ENCODE measurements around the gene PAQR7.

The PAQR7 gene

DNA sequence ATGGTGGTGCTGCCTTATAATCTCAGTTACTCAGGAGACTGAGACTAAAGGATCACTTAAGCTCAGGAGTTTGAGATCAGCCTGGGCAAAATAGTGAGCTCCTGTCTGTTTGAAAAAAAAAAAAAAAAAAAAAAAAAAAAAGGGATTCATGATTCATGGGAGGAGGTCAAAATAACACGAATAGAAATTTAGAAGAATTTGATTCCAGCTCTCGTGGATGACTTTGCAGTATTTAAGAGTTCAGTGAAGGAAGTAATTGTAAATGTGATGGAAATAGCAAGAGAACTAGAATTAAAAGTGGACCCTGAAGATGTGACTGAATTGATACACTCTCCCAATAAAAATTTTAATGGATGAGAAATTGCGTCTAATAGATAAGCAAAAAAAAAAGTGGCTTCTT lies 32.0 kb downstream of the PAQR7 start:
- TF ChIP-seq MAX (IDR thresholded peaks at IDR 0.05) (no peak), FOXM1 (IDR thresholded peaks at IDR 0.05; ENCODE audit: borderline replicate concordance, low read depth) (no peak)

- no peak for TF ChIP-seq MAX (IDR thresholded peaks at IDR 0.05)
- no peak for TF ChIP-seq CREB1 (IDR thresholded peaks at IDR 0.05; ENCODE audit: low read depth)
- TF ChIP-seq RAD21 (IDR thresholded peaks at IDR 0.05; ENCODE audit: low read depth): peak; percentile 59
- TF ChIP-seq TAF1 (IDR thresholded peaks at IDR 0.05; ENCODE audit: low read depth): no peak
Observed at GRCh38 chr1:25837262-25837875, 38.1 kb downstream of the PAQR7 start.

- TF ChIP-seq CEBPB (IDR thresholded peaks at IDR 0.05) (no peak), MAX (IDR thresholded peaks at IDR 0.05) (no peak), FOXM1 (IDR thresholded peaks at IDR 0.05; ENCODE audit: borderline replicate concordance, low read depth) (no peak), YY1 (IDR thresholded peaks at IDR 0.05; ENCODE audit: low read depth) (no peak), TCF12 (IDR thresholded peaks at IDR 0.05; ENCODE audit: low read depth) (no peak), REST (IDR thresholded peaks at IDR 0.05; ENCODE audit: low read depth) (no peak)
- TF ChIP-seq, protein P1, sequence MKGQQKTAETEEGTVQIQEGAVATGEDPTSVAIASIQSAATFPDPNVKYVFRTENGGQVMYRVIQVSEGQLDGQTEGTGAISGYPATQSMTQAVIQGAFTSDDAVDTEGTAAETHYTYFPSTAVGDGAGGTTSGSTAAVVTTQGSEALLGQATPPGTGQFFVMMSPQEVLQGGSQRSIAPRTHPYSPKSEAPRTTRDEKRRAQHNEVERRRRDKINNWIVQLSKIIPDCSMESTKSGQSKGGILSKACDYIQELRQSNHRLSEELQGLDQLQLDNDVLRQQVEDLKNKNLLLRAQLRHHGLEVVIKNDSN (IDR thresholded peaks at IDR 0.05): no peak
Observed at GRCh38 chr1:25836695-25837094, 38.8 kb downstream of the PAQR7 start.

DNA sequence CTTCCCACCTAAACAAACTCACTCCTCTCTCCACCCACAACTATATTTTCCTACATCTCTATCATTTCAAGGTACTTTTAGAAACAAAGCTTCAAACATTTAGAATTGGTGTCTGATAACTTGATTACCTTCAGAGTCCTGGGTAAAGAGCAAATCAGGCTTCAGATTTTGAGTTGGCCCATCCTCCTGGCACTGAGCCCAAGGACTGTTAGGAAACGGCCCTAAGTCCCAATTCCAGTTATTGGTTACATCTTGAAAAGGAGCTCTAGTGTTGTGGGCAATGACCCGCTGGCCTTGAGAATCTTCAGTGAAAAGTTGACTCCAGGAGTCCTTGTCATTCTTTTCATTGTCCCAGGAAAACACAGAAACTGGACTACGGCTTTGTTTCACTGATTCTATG lies 40.6 kb downstream of the PAQR7 start:
- no peak for TF ChIP-seq CREB1 (IDR thresholded peaks at IDR 0.05; ENCODE audit: low read depth)
- TF ChIP-seq, protein P1 (IDR thresholded peaks at IDR 0.05): no peak
- no peak for TF ChIP-seq EP300 (IDR thresholded peaks at IDR 0.05; ENCODE audit: borderline replicate concordance)
- no peak for TF ChIP-seq NFIC (IDR thresholded peaks at IDR 0.05)
- TF ChIP-seq CEBPB (IDR thresholded peaks at IDR 0.05): no peak
- no peak for TF ChIP-seq EGR1 (IDR thresholded peaks at IDR 0.05)
- no peak for TF ChIP-seq FOXM1 (IDR thresholded peaks at IDR 0.05; ENCODE audit: borderline replicate concordance, low read depth)
- no peak for TF ChIP-seq ZBTB7A (IDR thresholded peaks at IDR 0.05; ENCODE audit: low read depth)
- no peak for TF ChIP-seq TAF1 (IDR thresholded peaks at IDR 0.05; ENCODE audit: low read depth)
- no peak for TF ChIP-seq YY1 (IDR thresholded peaks at IDR 0.05; ENCODE audit: low read depth)
- no peak for TF ChIP-seq TEAD4 (IDR thresholded peaks at IDR 0.05)
- TF ChIP-seq RAD21 (IDR thresholded peaks at IDR 0.05; ENCODE audit: low read depth): no peak
- TF ChIP-seq REST (IDR thresholded peaks at IDR 0.05; ENCODE audit: low read depth): no peak
- no peak for TF ChIP-seq MAX (IDR thresholded peaks at IDR 0.05)
- TF ChIP-seq TCF12 (IDR thresholded peaks at IDR 0.05; ENCODE audit: low read depth): no peak

DNA sequence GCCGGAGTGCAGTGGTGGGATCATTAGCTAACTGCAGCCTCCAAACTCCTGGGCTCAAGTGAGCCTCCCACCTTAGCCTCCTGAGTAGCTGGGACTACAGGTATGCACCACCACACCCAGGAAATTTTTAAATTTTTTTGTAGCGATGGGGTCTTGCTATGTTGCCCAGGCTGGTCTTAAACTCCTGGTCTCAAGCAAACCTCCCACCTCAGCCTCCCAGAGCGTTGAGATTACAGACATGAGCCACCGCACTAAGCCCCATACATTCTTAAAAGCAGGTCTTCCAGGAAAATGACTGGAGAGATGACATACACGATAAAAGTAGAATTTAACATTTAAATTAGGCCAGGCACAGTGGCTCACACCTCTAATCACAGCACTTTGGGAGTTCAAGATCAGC lies 42.4 kb downstream of the PAQR7 start:
- TF ChIP-seq MAX (IDR thresholded peaks at IDR 0.05) (no peak), YY1 (IDR thresholded peaks at IDR 0.05; ENCODE audit: low read depth) (no peak), TAF1 (IDR thresholded peaks at IDR 0.05; ENCODE audit: low read depth) (no peak), EGR1 (IDR thresholded peaks at IDR 0.05) (no peak), ZBTB7A (IDR thresholded peaks at IDR 0.05; ENCODE audit: low read depth) (no peak), TCF12 (IDR thresholded peaks at IDR 0.05; ENCODE audit: low read depth) (no peak), RAD21 (IDR thresholded peaks at IDR 0.05; ENCODE audit: low read depth) (no peak), CREB1 (IDR thresholded peaks at IDR 0.05; ENCODE audit: low read depth) (no peak), FOXM1 (IDR thresholded peaks at IDR 0.05; ENCODE audit: borderline replicate concordance, low read depth) (no peak), TEAD4 (IDR thresholded peaks at IDR 0.05) (no peak), CEBPB (IDR thresholded peaks at IDR 0.05) (no peak), REST (IDR thresholded peaks at IDR 0.05; ENCODE audit: low read depth) (no peak), NFIC (IDR thresholded peaks at IDR 0.05) (no peak), EP300 (IDR thresholded peaks at IDR 0.05; ENCODE audit: borderline replicate concordance) (no peak)
- TF ChIP-seq, protein P1 (IDR thresholded peaks at IDR 0.05): no peak
